Stimulated activated CD4-positive, alpha-beta T cell treated with anti-CD3 and anti-CD28 coated beads, Interleukin-15, amount 100 ng/mL, for 24 hours (primary cell): ENCODE results near the gene SPIRE1.

Experiments
- DNase-seq: peaks from one replicate; pipeline ENCODE4 v3.0.0-alpha.2; 2020

Gene SPIRE1

DNA sequence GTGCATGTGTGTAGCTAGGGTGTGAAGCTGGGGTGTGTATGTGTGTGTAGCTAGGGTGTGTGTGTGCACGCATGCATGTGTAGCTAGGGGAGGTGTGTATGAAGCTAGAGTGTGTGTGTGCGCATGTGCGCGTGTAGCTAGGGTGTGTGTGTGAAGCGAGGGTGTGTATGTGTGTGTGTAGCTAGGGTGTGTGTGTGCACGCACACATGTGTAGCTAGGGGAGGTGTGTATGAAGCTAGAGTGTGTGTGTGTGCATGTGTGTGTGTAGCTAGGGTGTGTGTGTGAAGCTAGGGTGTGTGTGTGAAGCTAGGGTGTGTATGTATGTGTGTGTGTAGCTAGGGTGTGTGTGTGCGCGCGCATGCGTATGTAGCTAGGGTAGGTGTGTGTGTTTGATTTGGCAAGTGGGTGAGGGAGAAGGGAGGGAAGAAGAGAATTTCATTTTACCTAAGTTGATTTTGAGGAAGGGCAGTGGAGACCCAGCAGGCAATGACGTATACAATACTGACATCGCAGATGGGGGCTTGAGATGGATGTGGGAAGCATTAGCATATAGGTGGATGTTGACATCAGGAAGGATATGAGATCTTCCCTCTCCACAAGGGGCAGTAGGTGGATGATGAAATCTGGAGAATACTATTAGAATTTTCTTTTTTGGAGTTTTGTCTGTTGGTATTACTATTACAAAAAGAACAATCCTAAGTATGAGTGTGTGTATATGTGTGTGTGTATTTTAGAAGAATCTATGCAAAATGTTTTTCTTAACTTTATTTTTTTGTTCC is 179.4 kb downstream of the SPIRE1 start:
- no peak for DNase-seq

DNA sequence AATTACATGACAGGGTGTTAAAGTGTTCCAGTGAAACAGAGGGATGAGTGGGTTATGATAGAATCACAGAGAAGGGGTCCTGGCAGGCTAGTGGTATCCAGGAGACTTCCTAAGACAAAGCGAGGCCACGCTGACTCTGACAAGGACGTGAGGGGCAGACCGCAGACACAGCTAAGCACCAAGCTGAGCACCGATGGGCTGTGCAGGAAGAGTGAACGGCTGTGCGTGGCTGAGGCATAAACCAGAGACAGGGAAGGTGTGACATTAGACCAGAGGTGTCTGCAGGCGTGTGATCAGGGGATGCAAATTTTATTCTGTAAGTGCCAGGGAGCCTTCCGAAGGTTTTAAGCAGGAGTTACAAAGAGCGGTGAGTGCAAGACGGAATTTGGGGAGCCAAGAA is 180.3 kb downstream of the SPIRE1 start:
- no peak for DNase-seq

DNA sequence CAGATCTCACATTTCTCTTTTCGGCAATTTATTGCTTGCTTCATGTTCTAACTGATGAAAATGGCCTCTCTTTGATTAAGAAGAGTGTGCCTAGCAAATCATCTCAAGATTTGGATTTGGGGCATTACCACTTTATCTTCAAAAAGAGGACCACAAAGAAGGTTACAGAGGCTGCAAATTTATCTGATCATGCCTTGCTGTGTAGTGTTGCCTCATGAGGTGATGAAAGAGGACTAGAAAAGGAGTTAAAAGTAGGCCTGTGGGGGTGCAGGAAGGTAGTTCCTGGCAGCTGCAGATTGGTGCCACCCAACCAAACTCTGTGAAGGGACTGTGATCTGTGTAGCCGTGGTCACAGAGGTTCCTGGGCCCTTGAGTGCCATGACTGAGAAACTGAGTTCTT is 181.0 kb downstream of the SPIRE1 start:
- no peak for DNase-seq

DNA sequence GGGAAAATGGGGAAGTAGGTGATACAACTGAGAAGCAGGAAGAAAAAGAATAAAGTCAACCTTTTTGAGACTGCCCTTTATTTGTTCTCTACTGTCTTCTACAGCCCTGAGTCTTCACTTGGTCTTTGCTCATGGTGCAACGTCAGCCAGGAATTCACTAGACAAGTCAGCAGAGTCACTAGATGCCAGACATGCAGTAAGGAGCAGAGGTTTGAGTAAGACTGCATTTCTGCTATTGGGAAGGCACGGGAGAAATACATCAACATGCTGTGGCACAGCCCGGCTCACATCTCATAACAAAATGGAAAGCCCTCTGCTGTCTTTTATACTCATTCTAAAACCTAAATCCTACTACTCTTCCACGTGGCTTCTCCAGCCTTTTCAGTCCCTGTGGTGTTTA is 183.0 kb downstream of the SPIRE1 start:
- DNase-seq, result no peak

DNA sequence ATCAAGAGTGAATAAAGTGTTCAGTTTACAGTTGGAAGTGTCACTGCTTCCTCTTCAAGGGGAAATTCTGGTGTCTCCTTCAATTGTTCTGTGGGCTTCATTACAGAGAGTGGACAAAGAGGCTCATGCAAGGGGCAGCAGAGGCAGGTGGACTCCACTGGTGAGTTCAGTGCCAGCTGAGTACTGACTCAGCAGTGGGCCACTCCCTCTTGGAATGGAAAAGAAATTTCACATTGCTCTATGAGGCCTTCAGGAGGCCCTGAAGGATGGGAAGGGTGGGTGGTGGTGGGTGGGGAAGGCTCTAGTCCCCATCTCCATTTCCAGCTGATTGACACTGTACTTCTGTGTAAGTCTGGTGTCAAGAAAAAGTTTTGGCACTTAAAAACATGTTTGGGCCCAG is 183.8 kb downstream of the SPIRE1 start:
- no peak for DNase-seq

DNA sequence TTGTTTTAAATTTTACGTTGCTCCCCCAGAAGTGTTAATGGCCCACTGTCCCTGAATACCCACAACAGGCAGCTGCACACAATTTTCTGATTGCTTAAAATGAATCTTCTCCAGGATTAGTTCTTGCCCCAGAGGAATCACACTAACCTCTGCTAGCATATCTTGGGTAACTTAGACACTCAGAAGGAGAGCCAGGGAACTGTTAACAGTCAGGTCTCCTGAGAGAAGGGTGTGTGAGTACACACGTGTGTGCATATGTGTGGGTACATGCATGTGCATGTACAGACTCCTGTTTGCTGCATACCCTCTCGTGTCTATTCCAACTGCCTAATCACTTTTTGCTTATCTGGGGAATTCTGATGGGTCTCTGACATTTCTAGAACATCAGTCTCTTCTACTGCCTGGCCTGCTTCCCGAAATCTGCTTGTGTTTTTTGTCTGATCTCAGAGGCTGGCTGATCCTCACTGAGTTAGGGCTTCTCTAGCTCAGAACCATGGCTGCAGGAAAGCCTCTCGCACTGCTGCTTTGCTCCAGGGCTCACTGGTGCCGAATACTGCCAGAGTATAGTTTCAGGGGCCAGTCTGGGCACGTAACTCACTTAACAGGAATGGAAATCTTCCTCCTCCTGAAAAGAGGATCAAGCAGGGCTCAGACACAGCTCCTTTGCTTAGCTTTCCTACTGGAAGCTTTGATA is 187.4 kb downstream of the SPIRE1 start:
- no peak for DNase-seq

DNA sequence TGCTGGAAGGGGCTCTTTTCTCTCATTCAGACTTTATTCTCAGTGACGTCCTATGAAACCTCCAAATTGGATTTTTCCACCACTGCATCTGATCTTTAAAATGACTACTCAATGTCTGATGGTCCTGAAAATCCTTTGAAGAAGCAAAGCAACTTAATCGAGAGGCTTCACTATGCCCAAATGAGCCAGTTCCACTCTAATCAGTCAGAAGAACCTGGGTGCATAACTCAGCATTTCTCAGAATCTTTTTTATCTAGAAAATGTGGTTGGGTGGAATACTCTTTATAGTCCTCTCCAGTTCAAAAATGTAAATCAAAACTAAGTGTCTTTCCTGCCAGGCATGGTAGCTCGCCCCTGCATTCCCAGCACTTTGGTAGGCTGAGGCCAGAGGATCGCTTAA is 189.5 kb downstream of the SPIRE1 start:
- DNase-seq, result no peak

DNA sequence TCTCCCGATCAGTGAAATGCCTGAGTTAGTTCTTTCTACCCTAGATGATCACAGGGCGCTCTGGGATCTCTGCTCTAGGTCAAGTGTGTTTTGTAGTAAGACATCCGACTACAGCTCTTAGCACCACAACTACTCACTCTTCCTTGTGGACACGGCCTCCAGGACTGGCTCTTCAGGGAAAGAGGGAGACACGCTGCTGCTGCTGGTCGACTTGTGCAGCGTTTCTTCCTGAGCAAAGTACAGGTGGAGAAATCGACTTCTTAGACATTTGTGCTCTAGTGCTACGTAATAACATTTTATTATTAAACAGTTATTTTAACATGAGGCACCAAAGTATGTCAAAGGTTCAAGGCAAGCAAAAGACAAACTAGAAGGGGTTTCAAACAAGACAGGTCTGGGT is 193.2 kb downstream of the SPIRE1 start:
- no peak for DNase-seq

DNA sequence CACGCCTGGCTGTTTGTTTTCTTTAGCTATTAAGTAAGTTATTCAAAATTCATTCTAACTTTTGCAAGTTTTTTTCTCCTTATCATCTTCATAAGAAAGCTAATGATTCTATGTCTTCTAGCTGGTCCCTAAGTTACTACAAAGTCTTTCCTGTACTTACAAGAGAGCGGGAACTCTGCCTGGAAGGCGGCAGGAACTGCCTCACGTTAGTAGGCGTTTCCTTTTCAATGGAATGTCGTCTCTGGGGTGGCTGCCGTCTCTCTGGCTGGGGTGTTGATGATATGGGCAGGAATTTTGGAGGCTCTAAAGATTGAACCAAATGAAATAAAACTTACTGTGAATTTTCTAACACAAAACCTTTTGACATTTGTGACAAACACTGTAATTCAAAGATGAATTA is 194.7 kb downstream of the SPIRE1 start:
- DNase-seq, result no peak

DNA sequence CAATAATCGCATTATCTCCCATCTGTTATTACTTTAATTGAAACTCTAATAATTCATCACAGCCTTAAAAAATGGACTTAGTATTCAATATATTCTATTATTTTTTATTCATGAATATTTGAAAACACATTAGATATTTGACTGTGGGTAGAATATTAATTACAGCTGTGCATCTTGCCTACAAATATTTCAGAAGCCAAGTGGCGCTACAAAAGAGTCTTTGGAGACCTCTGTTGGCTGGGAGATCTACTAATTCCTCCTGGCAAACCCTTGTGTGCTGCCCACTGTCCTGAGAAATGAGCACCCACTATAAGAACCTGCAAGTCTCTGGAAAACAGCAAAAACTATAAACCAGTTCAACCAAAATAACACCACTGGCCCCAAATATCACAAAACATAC is 195.7 kb downstream of the SPIRE1 start:
- no peak for DNase-seq

DNA sequence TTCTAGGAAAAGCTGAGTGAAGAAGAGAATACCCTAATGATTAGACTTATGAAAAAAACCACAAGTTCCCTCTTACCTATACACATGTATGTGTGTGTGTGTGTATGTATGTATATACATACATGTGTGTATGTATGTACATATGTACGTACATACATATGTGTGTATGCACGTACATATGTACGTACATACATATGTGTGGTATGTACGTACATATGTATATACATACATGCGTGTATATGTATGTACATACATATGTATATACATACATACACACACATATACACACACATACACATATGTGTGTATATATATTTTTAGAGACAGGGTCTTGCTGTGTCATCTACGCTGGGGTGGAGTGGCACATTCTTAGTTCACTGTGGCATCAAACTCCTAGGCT is 196.6 kb downstream of the SPIRE1 start:
- no peak for DNase-seq

DNA sequence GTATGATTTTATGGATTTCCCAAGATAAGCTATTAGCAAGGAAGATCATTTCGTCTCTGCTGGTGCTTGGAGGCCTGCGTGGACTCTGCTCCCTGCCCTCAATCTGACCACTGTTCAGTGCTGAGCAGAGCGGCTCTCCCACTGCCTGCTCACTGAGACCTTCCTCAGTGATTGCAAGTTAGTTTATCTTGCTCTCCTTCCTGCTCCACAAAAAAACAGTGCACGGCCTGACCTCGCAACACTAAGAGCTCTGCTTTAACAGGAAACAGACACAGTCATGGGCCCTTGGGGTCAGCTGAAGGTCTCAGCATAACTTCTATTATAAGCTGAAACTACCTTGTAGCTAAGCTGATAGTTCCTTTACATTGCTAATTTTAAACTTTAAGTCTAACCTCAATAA is 197.0 kb downstream of the SPIRE1 start:
- DNase-seq, result no peak

DNA sequence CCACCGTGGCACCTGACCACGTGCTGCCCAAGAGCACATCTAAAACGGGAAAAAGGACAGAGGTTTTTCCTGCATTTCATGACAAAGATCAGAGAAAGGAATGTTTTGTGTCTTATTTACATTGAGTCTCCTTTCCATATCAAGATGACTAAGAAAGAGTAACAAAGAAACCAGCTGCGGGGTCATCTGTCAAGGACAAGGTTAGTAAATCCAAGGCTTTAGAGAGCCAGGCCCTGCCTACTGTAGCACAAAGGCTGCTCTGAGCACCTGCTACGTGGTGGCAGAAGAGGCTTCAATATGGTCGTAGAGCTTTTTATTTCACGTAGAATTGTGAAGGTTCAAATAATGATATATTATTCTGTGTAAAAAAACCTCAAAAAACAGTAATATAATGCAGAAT is 199.1 kb downstream of the SPIRE1 start:
- DNase-seq, result no peak

DNA sequence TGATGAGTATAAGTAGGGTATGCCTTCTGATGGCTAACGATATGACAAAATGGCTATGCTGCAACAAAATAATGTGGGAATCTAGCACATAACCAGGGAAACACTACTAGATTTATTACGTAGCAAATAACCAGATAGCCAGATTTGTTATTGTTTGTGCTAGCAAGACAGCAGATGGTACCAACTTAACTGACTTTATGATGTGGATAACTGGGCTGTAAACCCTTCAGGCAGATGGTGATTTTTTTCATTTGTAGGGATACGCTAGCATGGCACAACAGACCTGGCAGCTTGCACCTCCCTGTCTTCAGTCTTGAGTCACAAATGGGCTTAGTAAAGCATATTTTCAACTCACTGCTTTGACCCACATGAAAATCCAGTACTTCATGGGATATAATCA is 201.5 kb downstream of the SPIRE1 start:
- DNase-seq, result no peak

DNA sequence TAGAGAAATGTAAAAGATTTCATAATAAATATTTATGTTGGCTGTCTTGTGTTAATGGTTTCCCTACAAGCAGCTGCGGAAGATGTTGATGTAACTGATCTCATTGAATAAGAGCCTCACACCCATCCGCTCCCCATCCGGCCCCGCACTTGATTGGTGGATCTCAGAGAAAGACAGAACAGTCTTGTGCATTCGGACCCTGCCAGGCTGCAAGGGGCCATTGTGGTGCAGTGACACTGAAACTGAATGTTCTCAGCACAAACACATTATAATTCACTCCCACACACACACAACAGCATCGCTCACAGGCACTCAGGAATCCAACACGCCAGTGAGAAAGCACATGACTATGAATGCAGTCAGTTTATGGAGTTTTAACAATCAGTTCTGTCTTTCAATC is 202.4 kb downstream of the SPIRE1 start:
- DNase-seq, result no peak

DNA sequence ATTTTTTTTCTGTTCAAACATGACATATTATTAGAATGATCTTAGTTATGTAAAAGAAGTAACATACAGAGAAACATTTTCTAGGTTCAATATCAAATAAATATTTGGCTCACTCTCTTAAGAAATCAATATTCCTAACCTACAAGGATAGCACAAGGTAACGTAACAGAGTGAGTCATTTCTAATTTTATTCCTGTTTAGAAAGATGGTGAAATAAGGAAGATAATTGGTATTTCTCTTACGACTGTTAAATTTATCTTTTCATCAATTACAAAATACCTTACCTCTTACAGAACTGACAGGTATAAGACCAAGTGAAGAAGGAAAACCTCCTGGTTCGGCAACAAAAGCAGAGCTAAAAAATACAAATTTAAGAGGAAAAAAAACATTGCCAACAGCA is 205.1 kb downstream of the SPIRE1 start:
- no peak for DNase-seq

DNA sequence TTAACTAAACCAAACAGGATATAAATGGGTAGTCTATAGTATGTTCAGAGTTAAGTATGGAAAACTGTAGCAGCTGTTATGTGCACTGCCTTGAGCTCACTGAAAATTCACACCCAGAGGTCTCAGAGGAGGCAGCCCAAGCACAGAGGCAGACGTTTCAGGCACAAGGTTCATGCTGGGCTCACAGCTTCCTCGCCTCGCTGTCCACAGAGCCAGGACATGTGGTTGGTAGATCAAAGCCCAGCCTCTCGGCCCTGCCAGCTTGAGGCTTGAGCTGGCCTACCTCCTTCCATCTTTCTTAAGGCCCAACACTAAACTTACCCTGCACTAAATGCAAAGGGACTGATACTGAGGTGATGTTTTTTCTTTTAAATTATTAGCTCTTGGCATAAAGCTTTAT is 206.5 kb downstream of the SPIRE1 start:
- no peak for DNase-seq

DNA sequence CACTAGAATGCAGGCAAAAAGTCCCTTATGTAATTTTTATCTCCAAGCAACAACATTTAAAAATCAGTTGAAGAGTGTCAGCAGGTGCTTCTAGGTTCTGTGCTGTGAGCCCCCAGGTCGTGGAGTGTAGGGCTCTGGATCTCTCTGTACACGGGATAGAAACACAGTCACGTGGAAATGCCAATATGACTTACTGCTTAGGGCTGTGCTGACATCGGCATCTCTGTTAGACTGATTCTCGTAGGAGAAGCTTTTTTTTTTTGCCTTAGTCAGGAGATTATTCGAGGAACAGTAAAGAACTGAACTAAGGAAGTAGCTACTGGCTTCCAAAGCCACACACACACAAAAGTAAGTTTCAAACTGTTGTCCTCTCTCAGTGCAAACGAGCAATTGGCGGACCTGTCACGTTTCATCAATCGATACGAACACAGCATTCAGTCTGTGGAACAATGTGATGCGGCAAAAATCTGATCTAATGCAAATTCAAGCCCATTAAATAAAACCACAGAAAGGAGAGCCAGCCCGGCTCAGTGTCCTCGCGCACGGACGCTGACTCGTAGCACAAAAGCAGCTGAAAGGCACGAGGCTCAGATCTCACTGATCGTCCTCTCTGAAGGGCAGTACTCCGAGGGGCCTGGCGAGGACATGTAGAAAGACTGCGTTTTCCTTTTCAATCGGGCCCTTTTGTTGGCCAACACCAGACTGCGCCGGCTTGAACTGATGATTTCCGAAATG is 208.7 kb downstream of the SPIRE1 start:
- DNase-seq, result no peak

DNA sequence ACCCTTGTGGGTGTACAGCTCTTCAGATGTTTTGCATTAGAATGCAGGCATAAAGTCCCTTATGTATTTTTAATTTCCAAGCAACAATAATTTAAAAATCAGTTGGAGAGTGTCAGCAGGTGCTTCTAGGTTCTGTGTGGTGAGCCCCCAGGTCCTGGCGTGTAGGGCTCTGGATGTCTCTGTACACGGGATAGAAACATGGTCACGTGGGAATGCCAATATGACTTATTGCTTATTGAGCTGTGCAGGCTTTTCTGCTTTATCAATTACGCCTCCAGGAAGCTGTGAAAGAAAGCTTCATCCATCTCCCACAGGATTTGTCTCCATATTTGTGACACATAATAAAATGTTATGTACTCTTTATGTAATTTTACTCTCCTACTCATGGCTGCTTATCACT is 212.4 kb downstream of the SPIRE1 start:
- no peak for DNase-seq

DNA sequence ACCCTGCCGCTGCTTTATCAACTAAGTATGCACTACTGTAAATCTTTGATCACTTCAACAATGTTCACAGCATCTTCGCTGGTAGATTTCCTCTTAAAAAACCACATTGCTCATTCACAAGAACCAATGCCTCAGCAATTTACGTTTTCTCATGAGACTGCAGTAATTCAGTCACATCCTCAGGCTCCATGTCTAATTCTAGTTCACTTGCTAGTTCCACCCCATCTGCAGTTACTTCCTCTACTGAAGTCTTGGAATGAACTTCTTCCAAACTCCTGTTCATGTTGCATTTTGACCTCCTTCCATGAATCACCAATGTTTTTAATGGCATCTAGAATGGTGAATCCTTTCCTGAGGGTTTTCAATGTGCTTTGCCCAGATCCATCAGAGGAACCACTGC is 214.4 kb downstream of the SPIRE1 start:
- DNase-seq, result no peak

DNA sequence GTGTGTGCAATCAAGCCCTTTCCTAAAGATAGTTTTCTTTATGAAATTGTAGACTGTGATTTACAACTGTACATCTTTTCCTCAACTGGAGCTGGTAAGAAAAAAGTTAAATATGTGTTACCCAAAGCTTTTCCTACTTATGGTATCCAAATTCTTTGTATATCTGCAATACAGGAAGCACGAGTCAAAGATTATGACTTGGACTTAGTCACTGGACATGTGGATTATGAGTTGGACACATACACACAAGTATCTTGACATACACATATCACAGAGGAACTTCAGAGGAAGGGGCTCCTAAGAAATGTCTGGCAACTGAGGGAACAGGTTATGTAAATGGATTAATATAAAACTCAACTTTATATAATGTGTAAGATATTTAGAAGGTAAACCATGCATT is 215.0 kb downstream of the SPIRE1 start:
- no peak for DNase-seq

DNA sequence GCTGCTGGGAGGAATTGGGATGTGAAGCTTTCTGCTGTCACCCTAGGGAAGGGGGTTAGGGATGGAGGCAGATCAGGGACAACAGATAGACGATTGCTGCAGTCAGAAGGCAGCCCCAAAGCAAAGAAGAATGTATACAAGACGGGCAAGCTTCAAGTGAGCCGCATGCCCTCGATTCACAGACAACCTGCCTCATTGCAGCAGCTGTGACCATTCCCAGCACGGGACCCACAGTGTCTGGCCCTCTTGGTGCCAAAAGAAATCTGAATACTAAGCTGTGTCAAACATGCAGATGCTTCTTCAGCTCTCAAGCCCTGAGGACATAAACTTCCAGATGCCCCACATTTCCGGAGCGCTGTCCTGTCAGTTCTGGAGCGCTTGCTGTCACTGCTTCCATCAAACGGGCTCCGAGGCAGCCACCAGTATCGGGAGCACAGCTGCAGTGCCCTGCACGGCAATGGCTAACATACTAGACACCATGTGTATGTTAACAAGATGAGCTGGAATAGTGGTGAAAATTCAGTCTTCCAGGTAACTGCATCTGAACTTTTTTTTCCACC is 216.4 kb downstream of the SPIRE1 start:
- no peak for DNase-seq

DNA sequence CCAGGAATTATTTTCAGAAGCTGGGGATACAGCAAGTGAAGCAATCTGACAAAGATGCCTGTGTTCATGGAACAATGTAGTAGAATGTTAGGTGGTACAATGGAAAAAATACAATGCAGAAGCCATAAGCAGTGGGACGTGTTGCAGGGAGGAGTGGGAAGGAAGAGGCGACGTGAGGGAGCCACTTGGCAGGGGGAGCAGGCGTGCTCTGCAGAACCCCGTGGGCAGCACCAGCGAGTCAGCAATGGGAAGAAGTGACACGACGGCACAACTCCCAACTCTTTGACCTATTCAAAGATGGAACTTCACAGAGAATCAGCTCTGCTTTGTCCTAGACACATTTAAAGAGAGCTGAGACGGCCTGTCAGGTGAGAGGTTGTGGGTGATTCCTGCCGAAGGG is 219.7 kb downstream of the SPIRE1 start:
- DNase-seq, result no peak

DNA sequence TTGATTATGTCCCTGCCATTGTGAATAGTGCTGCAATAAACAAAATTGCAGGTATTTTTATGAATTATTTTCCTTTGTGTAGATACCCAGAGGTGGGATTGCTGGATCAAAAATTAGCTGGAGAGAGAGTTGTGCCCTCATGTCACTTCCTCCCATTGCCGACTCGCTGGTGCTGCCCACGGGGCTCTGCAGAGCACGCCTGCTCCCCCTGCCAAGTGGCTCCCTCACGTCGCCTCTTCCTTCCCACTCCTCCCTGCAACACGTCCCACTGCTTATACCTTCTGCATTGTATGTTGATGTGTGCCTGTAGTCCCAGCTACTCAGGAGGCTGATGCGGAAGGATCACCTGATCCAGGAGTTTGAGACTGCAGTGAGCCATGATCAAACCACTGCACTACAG is 222.0 kb downstream of the SPIRE1 start:
- DNase-seq, result no peak
